Caco-2 (cell line): Measurements from ENCODE around the gene CST2. TPM values are rescaled to one million over a fixed set of nuclear protein-coding genes. Genes with fewer than 3 reads are reported as not detected.
"Not testable (repeated sequence)": the region's sequence is repeated elsewhere in the genome, so short reads cannot be mapped to it uniquely, and the experiment has no call there.

ENCODE experiments used
- BruUV-seq: library from RNA; stranded (reverse); fragments of 400-500 nt; replicated peaks from 2 replicates; lab custom pipeline; 2021; lab: Mats Ljungman, UMichigan
- CTCF ChIA-PET: fragments of 300-600 bp; sonication (Branson Sonifier 250); formaldehyde crosslinking; loops from one replicate; lab custom pipeline; 2022; ENCODE audit warnings: antibody characterized with exemption; lab: Charles Lee
- POLR2A ChIA-PET: fragments of 300-600 bp; sonication (Branson Sonifier 250); formaldehyde crosslinking; loops from one replicate; lab custom pipeline; 2022; ENCODE audit warnings: antibody characterized with exemption; lab: Charles Lee
- DNase-seq, 2 experiments: peaks; one replicate each; pipeline versions ENCODE4 v3.0.0 to v3.0.0-alpha.2; 2020 to 2022
- H3K27me3 ChIP-seq: replicated peaks from 2 replicates; pipeline ENCODE4 v1.6.0; 2011; ENCODE audit warnings: low read length; ENCODE audit not compliant: control insufficient read depth, insufficient read depth
- H3K36me3 ChIP-seq: 2 replicates; pipeline ENCODE4 v1.5.1; 2011; ENCODE audit warnings: low read length; ENCODE audit not compliant: control insufficient read depth, insufficient read depth
- H3K4me1 ChIP-seq: fragments of 250-450 bp; sonication (Bioruptor Pico); 2 replicates; pipeline ENCODE4 v1.5.1; 2020; ENCODE audit warnings: mild to moderate bottlenecking
- H3K4me3 ChIP-seq: 2 replicates; pipeline ENCODE4 v1.5.1; 2011; ENCODE audit warnings: low read depth, mild to moderate bottlenecking, control low read depth, low read length
- H3K9me3 ChIP-seq: fragments of 250-450 bp; sonication (Bioruptor Pico); 2 replicates; pipeline ENCODE4 v1.5.1; 2020; ENCODE audit warnings: mild to moderate bottlenecking, moderate library complexity
- H3K27ac Mint-ChIP-seq: one replicate; pipeline ENCODE4 v1.8.0; 2022; ENCODE audit warnings: mixed read lengths; ENCODE audit not compliant: unreplicated experiment
- H3K27me3 Mint-ChIP-seq: one replicate; pipeline ENCODE4 v1.8.0; 2022; ENCODE audit warnings: mixed read lengths; ENCODE audit not compliant: insufficient read depth, unreplicated experiment
- H3K36me3 Mint-ChIP-seq: one replicate; pipeline ENCODE4 v1.8.0; 2022; ENCODE audit warnings: mild to moderate bottlenecking, mixed read lengths; ENCODE audit not compliant: insufficient read depth, unreplicated experiment
- H3K4me1 Mint-ChIP-seq: one replicate; pipeline ENCODE4 v1.8.0; 2022; ENCODE audit warnings: low read depth, mixed read lengths; ENCODE audit not compliant: unreplicated experiment
- H3K4me3 Mint-ChIP-seq: one replicate; pipeline ENCODE4 v1.8.0; 2022; ENCODE audit warnings: mild to moderate bottlenecking, moderate library complexity, mixed read lengths; ENCODE audit not compliant: unreplicated experiment
- H3K9me3 Mint-ChIP-seq: one replicate; pipeline ENCODE4 v1.8.0; 2022; ENCODE audit warnings: mixed read lengths; ENCODE audit not compliant: unreplicated experiment
- CTCF ChIP-seq, 2 experiments: fragments of 200-600 bp in 1 of 2; IDR thresholded peaks; 1 replicate in 1 of 2; 2 replicates in 1 of 2; pipeline versions ENCODE4 v1.5.1 to v1.8.0; 2011 to 2022; ENCODE audit warnings: antibody characterized with exemption in 1 of 2, control low read depth in 1 of 2, inconsistent platforms in 1 of 2, low read depth in 1 of 2, low read length in 1 of 2, mild to moderate bottlenecking in 1 of 2, moderate library complexity in 1 of 2; ENCODE audit not compliant: insufficient read depth in 1 of 2, severe bottlenecking in 1 of 2, unreplicated experiment in 1 of 2
- intact Hi-C: fragments of 100-400 bp; cut with micrococcal nuclease; formaldehyde crosslinking; loops from one replicate; pipeline ENCODE4 v1.10.0; 2022; ENCODE audit not compliant: unreplicated experiment
- total RNA-seq: library from RNA; stranded (reverse); gene quantifications from 2 replicates; pipeline ENCODE4 v1.2.3, GENCODE V29; 2022

Gene CST2
- total RNA-seq, 1 experiment from 2014 or later = not detected

GRCh38 chr20:23800865-23801264 lies 25.7 kb downstream of the CST2 start:
- DNase-seq = no peak
- Mint-ChIP-seq H3K9me3 (no peaks in the 10 kb centered on the region), H3K27me3 (no peaks in the 10 kb centered on the region), H3K36me3 (no peaks in the 10 kb centered on the region), H3K27ac (no peak overlapping the region), H3K4me3 (no peak overlapping the region), H3K4me1 (peaks cover 7% of the 10 kb centered on the region)
- intact Hi-C loops = no loop called here
- CTCF ChIA-PET = no interaction called here
- TF ChIP-seq CTCF (IDR thresholded peaks at IDR 0.05; ENCODE audit: insufficient read depth in 1 of 2, low read depth in 1 of 2, low read length in 1 of 2, severe bottlenecking in 1 of 2, unreplicated experiment in 1 of 2) = no peak
- POLR2A ChIA-PET = no interaction called here
- no peaks in the 10 kb centered on the region for H3K4me1 ChIP-seq
- no peaks in the 10 kb centered on the region for H3K9me3 ChIP-seq
- BruUV-seq = no TSS peak
- no peaks in the 10 kb centered on the region for H3K36me3 ChIP-seq
- no peaks in the 10 kb centered on the region for H3K27me3 ChIP-seq
- H3K4me3 ChIP-seq = no peak overlapping the region

GRCh38 chr20:23799216-23799847 lies 27.2 kb downstream of the CST2 start:
- H3K27me3 Mint-ChIP-seq, H3K27me3 ChIP-seq, H3K36me3 ChIP-seq, H3K4me3 ChIP-seq, POLR2A ChIA-PET, H3K4me3 Mint-ChIP-seq, H3K36me3 Mint-ChIP-seq, H3K9me3 ChIP-seq, H3K27ac Mint-ChIP-seq, H3K4me1 ChIP-seq, BruUV-seq, H3K9me3 Mint-ChIP-seq: not testable (repeated sequence)
- H3K4me1 Mint-ChIP-seq = peaks cover 13% of the 10 kb centered on the region
- intact Hi-C loops = loop anchor here (5.0 kb wide), 2 partner anchors 77 to 88 kb away; no protein-coding TSS in a partner anchor
- TF ChIP-seq CTCF (IDR thresholded peaks at IDR 0.05; ENCODE audit: insufficient read depth in 1 of 2, low read depth in 1 of 2, low read length in 1 of 2, severe bottlenecking in 1 of 2, unreplicated experiment in 1 of 2) = peak; percentile 58 to 86
- peak; percentile 72 to 78 for DNase-seq
- CTCF ChIA-PET = interaction anchor here (0.6 to 1.5 kb wide), 4 partner anchors 90 to 161 kb away, joined by 3 to 7 read pairs (median 4); no protein-coding TSS in a partner anchor

GRCh38 chr20:23795526-23795925 lies 31.0 kb downstream of the CST2 start:
- TF ChIP-seq CTCF (IDR thresholded peaks at IDR 0.05; ENCODE audit: insufficient read depth in 1 of 2, low read depth in 1 of 2, low read length in 1 of 2, severe bottlenecking in 1 of 2, unreplicated experiment in 1 of 2) = no peak
- no peak for DNase-seq
- POLR2A ChIA-PET = no interaction called here

More at GRCh38 chr20:23795526-23795925, 31.0 kb downstream of the CST2 start:
- Mint-ChIP-seq H3K36me3 (no peaks in the 10 kb centered on the region), H3K9me3 (peaks cover 8% of the 10 kb centered on the region), H3K4me1 (peaks cover 14% of the 10 kb centered on the region), H3K27me3 (peaks cover 4% of the 10 kb centered on the region), H3K4me3 (no peak overlapping the region), H3K27ac (no peak overlapping the region)
- Histone ChIP-seq H3K27me3 (no peaks in the 10 kb centered on the region), H3K4me3 (no peak overlapping the region), H3K36me3 (no peaks in the 10 kb centered on the region), H3K4me1 (peaks cover 9% of the 10 kb centered on the region; the same call in 1 of the 2 replicates), H3K9me3 (no peaks in the 10 kb centered on the region)
- CTCF ChIA-PET = interaction anchor here (1.1 kb wide), 1 partner anchor 127 kb away, joined by 3 read pairs; no protein-coding TSS in a partner anchor
- BruUV-seq = no TSS peak
- intact Hi-C loops = loop anchor here (5.0 kb wide), 2 partner anchors 73 to 92 kb away; no protein-coding TSS in a partner anchor
